Subcutaneous adipose tissue (tissue), 4 donors: ENCODE measurements around the gene ARHGEF28. TPM values are rescaled to one million over a fixed set of nuclear protein-coding genes. Genes with fewer than 3 reads are reported as not detected.

Source experiments
- total RNA-seq, 4 donors: library from RNA; depleted of rRNA; stranded (reverse); fragments of >200 nt; gene quantifications; one replicate each; pipeline ENCODE4 v1.1.0, GENCODE V29; 2016
- TF ChIP-seq, protein P1 (sequence below): fragments of 450-650 bp; IDR thresholded peaks from one replicate; pipeline ENCODE4 v1.5.1; 2016; ENCODE audit warnings: low read depth, mild to moderate bottlenecking, control low read depth, antibody characterized with exemption, moderate library complexity

The ARHGEF28 gene
- total RNA-seq, 4 donors from 2014 or later: 9.9 to 46.3 (median 17.3) TPM

- TF ChIP-seq, protein P1, sequence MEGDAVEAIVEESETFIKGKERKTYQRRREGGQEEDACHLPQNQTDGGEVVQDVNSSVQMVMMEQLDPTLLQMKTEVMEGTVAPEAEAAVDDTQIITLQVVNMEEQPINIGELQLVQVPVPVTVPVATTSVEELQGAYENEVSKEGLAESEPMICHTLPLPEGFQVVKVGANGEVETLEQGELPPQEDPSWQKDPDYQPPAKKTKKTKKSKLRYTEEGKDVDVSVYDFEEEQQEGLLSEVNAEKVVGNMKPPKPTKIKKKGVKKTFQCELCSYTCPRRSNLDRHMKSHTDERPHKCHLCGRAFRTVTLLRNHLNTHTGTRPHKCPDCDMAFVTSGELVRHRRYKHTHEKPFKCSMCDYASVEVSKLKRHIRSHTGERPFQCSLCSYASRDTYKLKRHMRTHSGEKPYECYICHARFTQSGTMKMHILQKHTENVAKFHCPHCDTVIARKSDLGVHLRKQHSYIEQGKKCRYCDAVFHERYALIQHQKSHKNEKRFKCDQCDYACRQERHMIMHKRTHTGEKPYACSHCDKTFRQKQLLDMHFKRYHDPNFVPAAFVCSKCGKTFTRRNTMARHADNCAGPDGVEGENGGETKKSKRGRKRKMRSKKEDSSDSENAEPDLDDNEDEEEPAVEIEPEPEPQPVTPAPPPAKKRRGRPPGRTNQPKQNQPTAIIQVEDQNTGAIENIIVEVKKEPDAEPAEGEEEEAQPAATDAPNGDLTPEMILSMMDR: no peak
Observed at GRCh38 chr5:73977146-73977545, 351.1 kb downstream of the ARHGEF28 start.

- TF ChIP-seq, protein P1: no peak
Observed at GRCh38 chr5:73979321-73979720, 353.3 kb downstream of the ARHGEF28 start.

GRCh38 chr5:73981704-73982103 lies 355.7 kb downstream of the ARHGEF28 start:
- TF ChIP-seq, protein P1: no peak

DNA sequence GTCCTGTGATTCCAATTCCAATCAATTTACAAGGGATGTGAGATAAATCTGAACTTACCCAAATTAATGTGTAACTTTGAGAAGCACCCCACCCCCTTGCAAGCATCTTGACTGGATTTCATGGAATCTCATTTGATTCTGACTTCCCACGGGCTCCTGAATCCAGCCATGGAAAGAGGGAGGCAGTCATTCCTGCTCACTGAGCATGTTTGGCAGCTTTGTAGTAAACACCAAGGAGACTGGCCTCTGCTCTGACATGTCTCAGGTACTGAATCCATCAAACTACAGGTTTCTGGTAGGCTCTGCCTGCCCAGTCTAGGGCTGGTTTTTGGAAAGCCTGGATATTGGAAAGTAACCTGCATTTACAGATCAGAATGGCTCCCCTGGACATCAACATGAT lies 357.6 kb downstream of the ARHGEF28 start:
- TF ChIP-seq, protein P1: no peak

DNA sequence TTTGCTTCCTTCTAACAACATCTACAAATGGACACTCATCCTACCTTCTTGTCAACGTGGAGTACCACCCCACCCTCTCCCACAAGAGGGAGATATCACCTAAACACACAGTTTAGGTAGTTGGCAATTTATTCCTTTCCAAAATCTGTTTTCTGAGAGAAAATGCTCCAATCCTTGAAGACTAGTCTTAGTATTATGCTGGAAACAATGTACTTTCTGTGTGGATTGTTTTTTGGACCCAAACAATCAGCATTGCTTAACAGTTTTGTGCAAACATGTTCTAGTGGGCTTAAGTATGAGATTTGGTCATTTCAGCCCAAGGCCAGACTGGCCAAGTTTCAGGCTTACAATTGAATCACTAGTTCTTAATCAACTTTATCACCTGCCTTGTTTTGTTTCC lies 359.1 kb downstream of the ARHGEF28 start:
- TF ChIP-seq, protein P1: no peak

DNA sequence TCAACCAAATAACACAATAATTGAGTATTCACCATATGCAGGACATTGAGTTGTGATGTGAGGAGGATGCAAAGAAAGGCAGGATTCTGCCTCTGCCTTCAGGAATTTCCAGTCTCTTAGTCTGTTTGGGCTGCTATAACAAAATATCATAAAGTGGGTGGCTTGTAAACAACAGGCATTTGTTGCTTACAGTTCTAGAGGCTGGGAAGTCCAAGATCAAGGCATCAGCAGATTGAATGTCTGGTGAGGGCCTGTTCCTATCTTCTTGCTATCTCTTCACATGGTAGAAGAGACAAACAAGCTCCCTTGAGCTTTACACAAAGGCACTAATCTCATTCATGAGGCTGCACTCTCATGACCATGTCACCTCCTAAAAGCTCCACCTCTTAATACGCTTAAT lies 360.7 kb downstream of the ARHGEF28 start:
- TF ChIP-seq, protein P1: no peak

- TF ChIP-seq, protein P1: no peak
Observed at GRCh38 chr5:73987915-73988314, 361.9 kb downstream of the ARHGEF28 start.

DNA sequence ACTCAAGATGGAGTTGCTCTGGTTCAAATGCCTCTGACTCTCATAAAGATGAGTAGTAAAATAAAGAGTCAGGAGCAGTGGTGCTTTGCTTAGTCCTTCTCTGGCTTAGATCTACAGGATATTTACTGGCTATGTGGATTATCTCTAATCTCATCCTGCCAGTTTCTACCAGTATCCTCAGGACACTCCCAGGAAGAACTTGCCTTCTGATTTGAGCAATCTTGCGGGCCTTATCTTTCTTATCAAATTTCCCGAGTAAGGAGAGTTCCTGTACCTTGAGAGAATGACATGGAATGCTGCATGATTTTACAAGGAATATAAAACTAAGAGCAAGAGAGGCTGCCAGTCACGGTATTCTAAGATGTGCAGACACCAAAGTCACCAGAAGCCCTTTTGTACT lies 364.0 kb downstream of the ARHGEF28 start:
- TF ChIP-seq, protein P1: no peak
